ENCODE data around the gene MPRIP.

DNA sequence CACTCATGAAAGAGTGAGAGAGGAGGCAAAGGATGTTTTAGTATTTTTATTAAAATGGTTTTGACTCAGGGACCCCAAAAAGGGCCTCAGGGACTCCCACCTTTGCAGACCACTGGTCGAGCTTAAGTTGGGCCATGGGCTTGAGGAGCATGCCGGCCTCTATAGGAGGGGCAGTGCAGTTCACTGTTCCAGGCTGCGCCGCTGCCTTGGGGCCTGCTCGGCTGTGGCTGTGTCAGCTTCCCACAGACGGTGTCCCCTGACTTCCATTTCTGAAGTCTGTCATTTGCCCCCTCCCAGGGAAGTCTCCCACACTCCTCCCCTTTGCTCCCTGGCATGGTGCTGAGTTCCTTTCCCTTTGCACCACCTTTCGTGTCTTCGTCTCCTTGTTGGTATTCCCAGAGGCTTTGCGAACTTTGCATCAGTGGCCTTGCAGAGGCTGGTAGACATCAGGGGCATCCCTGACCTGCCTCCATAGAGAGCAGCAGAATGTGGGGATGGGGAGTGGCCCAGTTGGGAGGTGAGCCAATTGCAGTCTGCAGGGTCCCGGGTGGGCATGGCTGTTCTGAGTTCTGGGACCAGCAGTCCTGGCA lies 17.1 kb downstream of the MPRIP start:
- TF ChIP-seq, protein P1, sequence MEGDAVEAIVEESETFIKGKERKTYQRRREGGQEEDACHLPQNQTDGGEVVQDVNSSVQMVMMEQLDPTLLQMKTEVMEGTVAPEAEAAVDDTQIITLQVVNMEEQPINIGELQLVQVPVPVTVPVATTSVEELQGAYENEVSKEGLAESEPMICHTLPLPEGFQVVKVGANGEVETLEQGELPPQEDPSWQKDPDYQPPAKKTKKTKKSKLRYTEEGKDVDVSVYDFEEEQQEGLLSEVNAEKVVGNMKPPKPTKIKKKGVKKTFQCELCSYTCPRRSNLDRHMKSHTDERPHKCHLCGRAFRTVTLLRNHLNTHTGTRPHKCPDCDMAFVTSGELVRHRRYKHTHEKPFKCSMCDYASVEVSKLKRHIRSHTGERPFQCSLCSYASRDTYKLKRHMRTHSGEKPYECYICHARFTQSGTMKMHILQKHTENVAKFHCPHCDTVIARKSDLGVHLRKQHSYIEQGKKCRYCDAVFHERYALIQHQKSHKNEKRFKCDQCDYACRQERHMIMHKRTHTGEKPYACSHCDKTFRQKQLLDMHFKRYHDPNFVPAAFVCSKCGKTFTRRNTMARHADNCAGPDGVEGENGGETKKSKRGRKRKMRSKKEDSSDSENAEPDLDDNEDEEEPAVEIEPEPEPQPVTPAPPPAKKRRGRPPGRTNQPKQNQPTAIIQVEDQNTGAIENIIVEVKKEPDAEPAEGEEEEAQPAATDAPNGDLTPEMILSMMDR (optimal IDR thresholded peaks at IDR 0.05 in 1 of 3, IDR thresholded peaks at IDR 0.05 in 1 of 3, conservative IDR thresholded peaks at IDR 0.05 in 1 of 3; ENCODE audit: extremely low read depth in 1 of 3, insufficient read depth in 2 of 3, low read length in 3 of 3) = no peak
- TF ChIP-seq EZH2 (IDR thresholded peaks at IDR 0.05; ENCODE audit: low read length) = no peak
